Measurements from ENCODE around the gene COL9A1.

DNA sequence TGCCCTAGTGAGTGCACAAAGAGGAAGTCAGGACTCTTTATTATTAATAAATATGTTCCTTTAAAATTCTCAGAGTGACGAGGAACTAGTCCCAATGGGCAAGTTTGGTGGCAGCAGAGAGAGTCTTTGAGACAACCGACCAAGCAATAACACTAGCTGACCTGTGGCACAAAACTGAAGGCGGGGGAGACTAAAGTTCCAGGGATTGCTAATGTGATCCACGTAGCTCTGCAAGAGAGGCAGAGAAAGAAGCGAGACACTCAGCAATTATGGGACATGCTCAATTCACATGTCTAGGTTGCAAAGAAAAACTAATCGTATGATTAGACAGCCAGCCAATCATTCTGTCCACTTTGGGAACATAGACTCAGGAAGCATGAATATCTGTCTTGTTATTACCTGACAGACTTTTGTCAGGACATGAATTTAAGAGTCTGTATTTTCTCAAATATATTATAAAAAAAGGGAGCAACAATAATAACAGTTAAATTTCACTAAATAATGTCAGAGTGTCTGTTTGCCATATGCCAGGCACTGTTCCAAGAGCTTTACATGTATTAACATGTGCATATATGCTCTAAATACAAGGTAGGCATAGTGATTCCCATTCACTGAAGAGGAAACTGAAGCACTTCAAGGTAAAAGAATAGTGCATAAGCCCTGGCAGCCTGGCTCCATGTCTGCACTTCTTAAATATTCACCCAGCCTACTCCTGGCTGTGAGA, 81.0 kb downstream of the COL9A1 start:
- TF ChIP-seq CTCF (IDR thresholded peaks at IDR 0.05): no peak
- TF ChIP-seq POLR2A (IDR thresholded peaks at IDR 0.05): no peak

Measured in uterus (tissue), 2 donors.